ENCODE results near the gene NLRP14.
A peak's percentile ranks its signal among the peaks of the same experiment; 100 is the strongest.

Gene NLRP14

DNA sequence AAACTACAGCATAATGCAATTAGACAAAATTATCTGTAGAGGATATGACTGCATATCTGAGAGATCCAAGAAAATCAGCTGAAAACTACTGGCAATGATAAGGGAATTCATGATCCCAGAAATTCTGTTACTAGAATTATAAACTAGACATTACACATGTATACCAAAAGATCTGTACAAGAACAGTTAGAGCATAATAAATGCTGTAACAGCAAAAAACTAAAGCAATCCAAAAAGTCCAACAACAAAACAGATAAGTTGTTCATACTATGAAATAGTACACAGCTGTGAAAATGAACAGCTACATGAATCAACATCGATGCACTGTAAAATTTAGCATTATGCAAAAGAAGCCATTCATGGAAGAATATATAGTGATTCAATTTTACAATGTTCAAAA, 6.2 kb upstream of the NLRP14 start:
- Histone ChIP-seq H3K27ac (ENCODE audit: low read depth in 2 of 2, low read length in 2 of 2) (no peak overlapping the region), H3K27me3 (ENCODE audit: control insufficient read depth in 2 of 2, insufficient read depth in 2 of 2, low read length in 2 of 2) (no peaks in the 10 kb centered on the region), H3K4me1 (ENCODE audit: control insufficient read depth in 2 of 2, insufficient read depth in 2 of 2, low read length in 2 of 2) (no peaks in the 10 kb centered on the region), H3K9ac (ENCODE audit: low read depth in 1 of 2, low read length in 2 of 2) (no peak overlapping the region), H3K36me3 (ENCODE audit: control insufficient read depth in 2 of 2, insufficient read depth in 2 of 2, low read length in 2 of 2) (no peaks in the 10 kb centered on the region), H3K4me3 (ENCODE audit: low read length in 2 of 2) (no peak overlapping the region), H3K9me3 (ENCODE audit: control insufficient read depth in 2 of 2, low read length in 2 of 2) (no peaks in the 10 kb centered on the region)

DNA sequence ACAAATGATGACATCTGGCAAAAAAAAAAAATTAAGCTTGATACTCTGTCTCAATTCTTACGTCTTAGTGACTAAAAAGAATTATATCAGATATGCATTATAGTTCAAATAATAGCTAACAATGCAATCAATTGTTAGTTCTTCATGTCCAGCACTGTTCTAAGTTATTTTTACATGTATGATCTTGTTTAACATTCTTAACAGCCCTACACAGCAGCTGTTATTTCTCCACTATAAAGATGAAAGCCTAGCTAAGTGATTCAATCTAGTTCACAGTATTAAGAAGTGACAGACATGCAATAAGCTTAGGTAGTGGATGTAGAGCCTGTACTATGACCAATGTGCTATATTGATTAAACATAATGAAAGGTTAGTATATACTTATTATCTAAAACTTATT, 4.3 kb upstream of the NLRP14 start:
- Histone ChIP-seq H3K4me3 (ENCODE audit: low read length in 2 of 2) (no peak overlapping the region), H3K9me3 (ENCODE audit: control insufficient read depth in 2 of 2, low read length in 2 of 2) (no peaks in the 10 kb centered on the region), H3K36me3 (ENCODE audit: control insufficient read depth in 2 of 2, insufficient read depth in 2 of 2, low read length in 2 of 2) (no peaks in the 10 kb centered on the region), H3K9ac (ENCODE audit: low read depth in 1 of 2, low read length in 2 of 2) (no peak overlapping the region), H3K27ac (ENCODE audit: low read depth in 2 of 2, low read length in 2 of 2) (no peak overlapping the region), H3K4me1 (ENCODE audit: control insufficient read depth in 2 of 2, insufficient read depth in 2 of 2, low read length in 2 of 2) (peaks cover 0 to 12% of the 10 kb centered on the region in 2 donors), H3K27me3 (ENCODE audit: control insufficient read depth in 2 of 2, insufficient read depth in 2 of 2, low read length in 2 of 2) (no peaks in the 10 kb centered on the region)

DNA sequence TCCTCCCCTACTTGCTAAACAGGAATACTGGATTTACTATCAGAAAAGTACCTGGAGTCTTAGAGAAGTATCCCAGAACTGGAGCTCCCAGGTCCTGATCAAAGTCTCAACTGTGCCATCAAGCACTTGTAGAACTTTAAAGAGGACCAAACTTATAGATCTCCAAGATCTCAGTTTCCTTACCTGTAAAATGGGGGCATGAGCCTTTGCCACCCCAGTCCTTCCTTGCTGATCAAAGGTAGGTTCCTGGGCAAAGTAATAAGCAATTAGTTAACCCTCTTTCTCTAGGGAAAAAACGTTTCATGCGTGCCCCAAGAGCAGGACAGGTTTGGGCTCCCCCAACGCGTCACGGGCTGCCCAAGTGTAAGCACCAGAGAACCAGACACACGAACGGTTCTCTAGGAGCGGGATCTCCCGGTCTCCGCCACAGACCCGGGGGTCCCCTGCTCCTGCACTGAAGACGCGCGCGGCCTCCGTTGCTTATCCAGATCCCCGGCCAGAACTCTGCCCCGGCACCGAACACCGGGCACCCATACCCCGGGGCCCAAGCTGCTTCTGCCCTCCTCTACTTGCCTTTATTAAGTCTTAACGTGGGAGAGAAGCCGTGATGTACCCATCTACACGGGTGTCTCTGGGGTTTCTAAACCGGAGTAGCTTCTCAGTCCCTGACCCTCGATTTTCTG, 638 bp upstream of the NLRP14 start:
- Histone ChIP-seq H3K27ac (ENCODE audit: low read depth in 2 of 2, low read length in 2 of 2) (peak overlapping the region; percentile 48 to 56), H3K27me3 (ENCODE audit: control insufficient read depth in 2 of 2, insufficient read depth in 2 of 2, low read length in 2 of 2) (no peaks in the 10 kb centered on the region), H3K9ac (ENCODE audit: low read depth in 1 of 2, low read length in 2 of 2) (peak overlapping the region; percentile 56 to 67), H3K9me3 (ENCODE audit: control insufficient read depth in 2 of 2, low read length in 2 of 2) (no peaks in the 10 kb centered on the region), H3K4me3 (ENCODE audit: low read length in 2 of 2) (peak overlapping the region; percentile 91 to 98), H3K4me1 (ENCODE audit: control insufficient read depth in 2 of 2, insufficient read depth in 2 of 2, low read length in 2 of 2) (peaks cover 0 to 15% of the 10 kb centered on the region in 2 donors), H3K36me3 (ENCODE audit: control insufficient read depth in 2 of 2, insufficient read depth in 2 of 2, low read length in 2 of 2) (no peaks in the 10 kb centered on the region)

DNA sequence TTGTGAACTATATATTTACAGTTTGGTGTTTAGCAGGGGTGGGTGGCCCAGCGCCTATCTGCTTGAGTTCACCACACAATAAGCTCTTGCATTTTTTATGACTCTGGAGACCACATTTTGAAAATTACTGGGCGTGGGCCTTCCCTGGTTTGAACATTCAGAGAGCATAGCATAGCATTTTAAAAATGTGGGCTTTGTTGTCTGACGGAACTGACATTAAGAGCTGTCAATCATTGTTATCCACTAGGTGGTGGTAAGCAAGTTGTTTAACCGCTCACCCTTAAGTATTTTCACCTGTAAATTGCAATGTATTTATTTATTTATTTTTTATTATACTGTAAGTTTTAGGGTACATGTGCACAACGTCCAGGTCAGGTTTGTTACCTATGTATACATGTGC, 1.0 kb downstream of the NLRP14 start:
- Histone ChIP-seq H3K4me1 (ENCODE audit: control insufficient read depth in 2 of 2, insufficient read depth in 2 of 2, low read length in 2 of 2) (peaks cover 0 to 15% of the 10 kb centered on the region in 2 donors), H3K9ac (ENCODE audit: low read depth in 1 of 2, low read length in 2 of 2) (no peak overlapping the region), H3K36me3 (ENCODE audit: control insufficient read depth in 2 of 2, insufficient read depth in 2 of 2, low read length in 2 of 2) (no peaks in the 10 kb centered on the region), H3K27me3 (ENCODE audit: control insufficient read depth in 2 of 2, insufficient read depth in 2 of 2, low read length in 2 of 2) (no peaks in the 10 kb centered on the region), H3K27ac (ENCODE audit: low read depth in 2 of 2, low read length in 2 of 2) (no peak overlapping the region), H3K9me3 (ENCODE audit: control insufficient read depth in 2 of 2, low read length in 2 of 2) (no peaks in the 10 kb centered on the region), H3K4me3 (ENCODE audit: low read length in 2 of 2) (peak overlapping the region in 1 of 2 donors; percentile 91)

DNA sequence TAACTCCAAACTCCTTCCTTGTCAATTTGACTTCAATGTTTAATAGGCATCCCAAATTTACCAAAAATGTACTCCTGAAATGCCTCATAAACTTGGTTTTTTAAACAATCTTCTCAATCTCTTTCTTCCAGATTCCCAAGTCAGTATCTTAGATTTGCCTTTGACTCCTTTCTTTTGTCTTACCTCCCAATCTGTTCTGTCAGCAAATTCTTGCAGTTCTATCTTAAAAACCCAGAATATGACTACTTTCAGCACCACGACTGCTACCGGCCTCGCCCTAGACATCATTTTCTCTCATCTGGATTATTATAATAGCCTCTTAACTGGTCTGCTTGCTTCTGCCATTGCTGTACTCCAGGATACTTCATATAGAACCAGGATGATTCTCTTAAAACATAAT, 7.9 kb downstream of the NLRP14 start:
- H3K9ac ChIP-seq (ENCODE audit: low read depth in 1 of 2, low read length in 2 of 2): no peak overlapping the region
- no peaks in the 10 kb centered on the region for H3K27me3 ChIP-seq (ENCODE audit: control insufficient read depth in 2 of 2, insufficient read depth in 2 of 2, low read length in 2 of 2)
- no peaks in the 10 kb centered on the region for H3K9me3 ChIP-seq (ENCODE audit: control insufficient read depth in 2 of 2, low read length in 2 of 2)
- H3K4me3 ChIP-seq (ENCODE audit: low read length in 2 of 2): no peak overlapping the region
- no peaks in the 10 kb centered on the region for H3K4me1 ChIP-seq (ENCODE audit: control insufficient read depth in 2 of 2, insufficient read depth in 2 of 2, low read length in 2 of 2)
- H3K27ac ChIP-seq (ENCODE audit: low read depth in 2 of 2, low read length in 2 of 2): no peak overlapping the region
- no peaks in the 10 kb centered on the region for H3K36me3 ChIP-seq (ENCODE audit: control insufficient read depth in 2 of 2, insufficient read depth in 2 of 2, low read length in 2 of 2)

DNA sequence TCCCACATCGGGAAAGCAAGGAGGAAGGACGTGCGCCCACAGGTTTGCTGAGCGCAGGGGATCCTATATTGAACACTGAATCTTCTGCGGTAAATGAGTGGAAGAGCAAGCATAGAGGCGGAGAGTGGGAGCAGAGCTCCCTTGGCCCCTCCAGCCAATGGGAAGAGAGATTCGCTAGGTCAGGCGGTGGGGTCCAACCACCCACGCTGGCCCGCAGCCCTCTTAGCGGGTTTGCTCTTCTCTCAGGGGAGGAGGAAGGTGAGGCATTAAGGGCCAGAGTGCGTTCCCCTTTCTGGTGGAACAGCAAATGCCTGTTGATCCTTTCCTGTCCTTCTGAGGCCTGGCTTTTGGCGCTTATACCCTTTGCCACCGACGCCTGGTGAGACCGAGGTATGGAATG, 10.6 kb downstream of the NLRP14 start:
- Histone ChIP-seq H3K9ac (ENCODE audit: low read depth in 1 of 2, low read length in 2 of 2) (no peak overlapping the region), H3K36me3 (ENCODE audit: control insufficient read depth in 2 of 2, insufficient read depth in 2 of 2, low read length in 2 of 2) (no peaks in the 10 kb centered on the region), H3K27ac (ENCODE audit: low read depth in 2 of 2, low read length in 2 of 2) (no peak overlapping the region), H3K4me3 (ENCODE audit: low read length in 2 of 2) (no peak overlapping the region), H3K27me3 (ENCODE audit: control insufficient read depth in 2 of 2, insufficient read depth in 2 of 2, low read length in 2 of 2) (no peaks in the 10 kb centered on the region), H3K4me1 (ENCODE audit: control insufficient read depth in 2 of 2, insufficient read depth in 2 of 2, low read length in 2 of 2) (no peaks in the 10 kb centered on the region), H3K9me3 (ENCODE audit: control insufficient read depth in 2 of 2, low read length in 2 of 2) (no peaks in the 10 kb centered on the region)

DNA sequence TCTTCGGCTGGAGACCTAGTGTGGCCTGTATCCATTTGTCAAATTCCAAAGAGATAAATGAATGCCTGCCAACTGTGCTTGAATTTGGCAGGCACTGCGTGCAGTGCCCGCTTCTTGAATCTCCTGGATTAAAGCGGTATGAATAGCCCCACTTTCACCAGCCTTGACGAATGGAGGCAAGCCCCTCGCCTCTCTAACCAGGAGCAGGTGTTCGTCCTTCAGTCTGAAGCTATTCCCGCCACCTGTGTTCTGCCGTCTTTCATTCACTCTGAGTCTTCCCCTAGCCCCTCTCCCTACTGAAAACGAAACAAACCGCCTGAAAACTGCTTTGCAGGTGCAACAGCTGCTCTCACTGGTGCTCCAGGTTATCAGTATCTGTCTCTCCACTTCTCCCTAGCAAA, 11.2 kb downstream of the NLRP14 start:
- H3K9me3 ChIP-seq (ENCODE audit: control insufficient read depth in 2 of 2, low read length in 2 of 2): no peaks in the 10 kb centered on the region
- H3K9ac ChIP-seq (ENCODE audit: low read depth in 1 of 2, low read length in 2 of 2): no peak overlapping the region
- no peak overlapping the region for H3K27ac ChIP-seq (ENCODE audit: low read depth in 2 of 2, low read length in 2 of 2)

DNA sequence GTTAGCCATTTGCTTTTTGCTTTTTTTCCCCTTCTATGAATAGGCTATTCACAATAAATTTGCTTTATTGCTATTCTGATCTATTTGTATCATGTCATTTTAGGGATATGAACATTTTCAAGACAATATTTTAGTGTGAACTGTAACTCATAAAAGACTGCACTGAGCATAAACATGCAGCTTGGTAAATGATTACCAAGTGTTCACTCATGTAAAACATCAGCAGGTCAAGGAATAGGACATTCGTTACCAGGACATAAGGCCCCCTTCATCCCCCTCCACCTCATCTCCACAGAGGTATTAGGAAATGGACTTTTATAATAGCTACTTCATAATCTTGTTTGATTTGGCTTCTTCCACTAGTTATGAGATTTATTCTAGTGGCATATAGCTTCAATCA, 12.4 kb downstream of the NLRP14 start:
- H3K27ac ChIP-seq (ENCODE audit: low read depth in 2 of 2, low read length in 2 of 2): no peak overlapping the region
- no peak overlapping the region for H3K9ac ChIP-seq (ENCODE audit: low read depth in 1 of 2, low read length in 2 of 2)
- no peak overlapping the region for H3K4me3 ChIP-seq (ENCODE audit: low read length in 2 of 2)
- H3K9me3 ChIP-seq (ENCODE audit: control insufficient read depth in 2 of 2, low read length in 2 of 2): no peaks in the 10 kb centered on the region
- no peaks in the 10 kb centered on the region for H3K27me3 ChIP-seq (ENCODE audit: control insufficient read depth in 2 of 2, insufficient read depth in 2 of 2, low read length in 2 of 2)
- H3K36me3 ChIP-seq (ENCODE audit: control insufficient read depth in 2 of 2, insufficient read depth in 2 of 2, low read length in 2 of 2): no peaks in the 10 kb centered on the region
- H3K4me1 ChIP-seq (ENCODE audit: control insufficient read depth in 2 of 2, insufficient read depth in 2 of 2, low read length in 2 of 2): no peaks in the 10 kb centered on the region

More for the DNA sequence above, 11.2 kb downstream of the NLRP14 start:
- Histone ChIP-seq H3K27me3 (ENCODE audit: control insufficient read depth in 2 of 2, insufficient read depth in 2 of 2, low read length in 2 of 2) (no peaks in the 10 kb centered on the region), H3K4me1 (ENCODE audit: control insufficient read depth in 2 of 2, insufficient read depth in 2 of 2, low read length in 2 of 2) (no peaks in the 10 kb centered on the region), H3K4me3 (ENCODE audit: low read length in 2 of 2) (no peak overlapping the region), H3K36me3 (ENCODE audit: control insufficient read depth in 2 of 2, insufficient read depth in 2 of 2, low read length in 2 of 2) (no peaks in the 10 kb centered on the region)

DNA sequence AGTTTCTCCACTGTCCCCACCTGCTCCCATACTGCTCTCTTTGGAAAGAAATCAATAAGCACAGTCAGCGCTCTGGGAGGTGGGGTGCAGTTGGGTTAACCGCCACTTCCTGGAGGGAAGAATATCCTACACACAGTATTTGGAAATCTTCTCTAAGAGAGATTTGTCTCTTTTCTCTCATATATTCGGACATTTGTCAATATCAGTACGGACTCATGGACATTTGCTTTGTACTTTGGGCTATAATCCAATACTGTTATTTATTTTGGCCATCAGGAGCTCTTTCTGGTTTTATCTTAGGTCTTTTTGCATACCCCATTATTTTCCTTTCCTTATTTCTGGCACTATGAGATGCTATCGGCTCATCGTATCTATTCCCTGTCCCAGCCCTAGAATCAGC, 13.7 kb downstream of the NLRP14 start:
- Histone ChIP-seq H3K27me3 (ENCODE audit: control insufficient read depth in 2 of 2, insufficient read depth in 2 of 2, low read length in 2 of 2) (no peaks in the 10 kb centered on the region), H3K4me3 (ENCODE audit: low read length in 2 of 2) (no peak overlapping the region), H3K9ac (ENCODE audit: low read depth in 1 of 2, low read length in 2 of 2) (no peak overlapping the region), H3K36me3 (ENCODE audit: control insufficient read depth in 2 of 2, insufficient read depth in 2 of 2, low read length in 2 of 2) (no peaks in the 10 kb centered on the region), H3K4me1 (ENCODE audit: control insufficient read depth in 2 of 2, insufficient read depth in 2 of 2, low read length in 2 of 2) (no peaks in the 10 kb centered on the region), H3K27ac (ENCODE audit: low read depth in 2 of 2, low read length in 2 of 2) (no peak overlapping the region), H3K9me3 (ENCODE audit: control insufficient read depth in 2 of 2, low read length in 2 of 2) (no peaks in the 10 kb centered on the region)

DNA sequence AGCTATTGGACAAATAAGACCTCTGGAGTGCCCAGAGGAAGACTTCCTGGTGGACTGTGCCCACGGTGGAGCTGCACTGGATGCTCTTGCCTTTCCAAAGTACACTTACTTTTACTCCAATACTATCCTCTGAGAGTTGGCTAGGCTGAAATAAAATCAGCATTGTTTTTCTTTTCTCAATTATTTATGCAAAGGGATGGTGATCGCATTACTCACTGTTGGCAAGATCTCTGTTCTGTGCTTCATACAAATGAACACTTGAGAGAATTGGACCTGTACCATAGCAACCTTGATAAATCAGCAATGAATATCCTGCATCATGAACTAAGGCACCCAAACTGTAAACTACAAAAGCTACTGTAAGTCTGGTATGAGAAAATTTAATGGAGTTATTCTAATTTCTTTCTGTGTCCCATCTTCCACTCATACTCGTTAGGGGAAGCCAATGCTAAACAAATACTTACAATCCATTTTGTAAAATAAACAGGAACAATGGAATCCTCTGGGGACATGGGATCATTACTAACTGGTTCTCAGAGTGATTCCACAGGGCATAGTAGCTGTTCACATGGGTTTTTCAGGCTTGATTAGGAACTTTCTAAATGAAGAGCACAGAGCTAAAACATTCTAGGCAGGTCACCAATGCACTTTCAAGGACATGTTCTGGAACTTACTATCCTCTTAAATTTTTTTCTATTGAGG, 26.3 kb downstream of the NLRP14 start:
- H3K36me3 ChIP-seq (ENCODE audit: control insufficient read depth in 2 of 2, insufficient read depth in 2 of 2, low read length in 2 of 2): no peaks in the 10 kb centered on the region
- no peaks in the 10 kb centered on the region for H3K27me3 ChIP-seq (ENCODE audit: control insufficient read depth in 2 of 2, insufficient read depth in 2 of 2, low read length in 2 of 2)
- no peaks in the 10 kb centered on the region for H3K4me1 ChIP-seq (ENCODE audit: control insufficient read depth in 2 of 2, insufficient read depth in 2 of 2, low read length in 2 of 2)
- no peak overlapping the region for H3K27ac ChIP-seq (ENCODE audit: low read depth in 2 of 2, low read length in 2 of 2)
- no peak overlapping the region for H3K4me3 ChIP-seq (ENCODE audit: low read length in 2 of 2)
- no peak overlapping the region for H3K9ac ChIP-seq (ENCODE audit: low read depth in 1 of 2, low read length in 2 of 2)
- H3K9me3 ChIP-seq (ENCODE audit: control insufficient read depth in 2 of 2, low read length in 2 of 2): no peaks in the 10 kb centered on the region
